Posterior cingulate gyrus (tissue), 11 donors: ENCODE data around the gene BTLA.
"Not testable (repeated sequence)": the region's sequence is repeated elsewhere in the genome, so short reads cannot be mapped to it uniquely, and the experiment has no call there.

Experiments used
- DNase-seq, 10 donors: peaks; one replicate each; pipeline versions ENCODE4 v3.0.0 to v3.0.0-alpha.2; 2020 to 2021; ENCODE audit warnings: mixed read lengths in 3 of 10
- intact Hi-C: fragments of 100-400 bp; cut with DNase I; formaldehyde crosslinking; loops from one replicate; pipeline ENCODE4 v1.15.1; 2023

BTLA gene, protein sequence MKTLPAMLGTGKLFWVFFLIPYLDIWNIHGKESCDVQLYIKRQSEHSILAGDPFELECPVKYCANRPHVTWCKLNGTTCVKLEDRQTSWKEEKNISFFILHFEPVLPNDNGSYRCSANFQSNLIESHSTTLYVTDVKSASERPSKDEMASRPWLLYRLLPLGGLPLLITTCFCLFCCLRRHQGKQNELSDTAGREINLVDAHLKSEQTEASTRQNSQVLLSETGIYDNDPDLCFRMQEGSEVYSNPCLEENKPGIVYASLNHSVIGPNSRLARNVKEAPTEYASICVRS

DNA sequence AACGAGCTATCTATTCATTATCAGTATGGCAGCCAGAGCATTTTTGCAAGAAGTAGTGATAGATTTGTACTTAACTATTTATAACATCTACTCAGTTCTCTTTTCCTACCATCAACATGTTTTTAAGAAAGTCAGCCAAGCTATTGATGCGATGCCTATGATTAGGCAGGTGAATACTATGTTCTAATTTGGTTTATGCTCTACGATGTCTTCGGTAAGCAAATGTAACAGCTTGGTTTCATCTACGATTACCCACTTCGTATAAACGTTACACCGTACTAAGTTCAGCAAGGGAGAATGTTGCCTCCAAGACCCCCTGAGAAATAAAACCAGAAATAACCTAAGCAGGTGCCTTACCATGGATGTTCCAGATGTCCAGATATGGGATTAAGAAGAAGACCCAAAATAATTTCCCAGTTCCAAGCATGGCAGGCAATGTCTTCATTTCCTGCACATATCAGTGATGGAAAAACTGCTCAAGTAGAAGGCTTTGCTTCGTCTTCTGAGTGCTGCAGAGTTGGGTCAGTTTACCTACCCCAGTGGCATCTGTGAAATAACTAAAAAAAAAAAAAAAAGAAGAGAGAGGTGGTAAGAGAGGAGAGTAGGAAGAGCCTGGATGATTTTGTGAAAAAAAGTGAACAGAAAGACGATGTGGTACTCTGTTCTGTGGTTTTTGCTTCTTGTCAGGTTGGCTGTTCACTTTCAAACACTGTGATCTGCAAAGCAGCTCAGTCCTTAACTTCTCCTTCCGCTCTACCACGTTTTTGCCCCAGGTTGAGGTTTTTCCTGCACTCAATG, at the start of gene BTLA:
Gene BTLA (minus strand): TSS at position 559 of the 798 bp plus-strand sequence. CDS start 114 bp downstream, at position 445.
- intact Hi-C loops, result no loop called here

DNA sequence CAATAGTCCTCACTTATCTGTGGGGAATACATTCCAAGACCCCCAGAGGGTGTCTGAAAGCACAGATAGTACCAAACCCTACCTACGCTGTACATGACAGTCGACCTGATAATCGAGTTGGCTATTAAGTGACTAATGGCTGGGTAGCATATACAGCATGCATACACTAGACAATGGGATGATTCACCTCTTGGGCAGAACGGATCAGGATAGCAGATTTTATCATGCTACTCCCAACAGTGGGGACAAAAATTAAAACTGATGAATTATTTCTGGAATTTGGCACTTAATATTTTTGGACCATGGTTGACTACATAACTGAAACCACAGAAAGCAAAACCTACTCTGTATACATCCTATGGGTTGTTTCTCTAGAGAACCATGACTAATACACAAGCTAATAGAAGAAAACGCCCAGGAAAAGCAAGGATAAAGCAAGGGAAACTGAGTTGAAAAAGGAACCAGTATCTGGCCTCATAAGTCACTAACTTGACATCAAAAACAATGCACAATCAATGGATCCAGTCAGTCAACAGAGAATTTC, 47.0 kb upstream of the BTLA start:
- no peak for DNase-seq
- intact Hi-C loops, result no loop called here

More for the DNA sequence above, at the start of gene BTLA:
- DNase-seq, result no peak

DNA sequence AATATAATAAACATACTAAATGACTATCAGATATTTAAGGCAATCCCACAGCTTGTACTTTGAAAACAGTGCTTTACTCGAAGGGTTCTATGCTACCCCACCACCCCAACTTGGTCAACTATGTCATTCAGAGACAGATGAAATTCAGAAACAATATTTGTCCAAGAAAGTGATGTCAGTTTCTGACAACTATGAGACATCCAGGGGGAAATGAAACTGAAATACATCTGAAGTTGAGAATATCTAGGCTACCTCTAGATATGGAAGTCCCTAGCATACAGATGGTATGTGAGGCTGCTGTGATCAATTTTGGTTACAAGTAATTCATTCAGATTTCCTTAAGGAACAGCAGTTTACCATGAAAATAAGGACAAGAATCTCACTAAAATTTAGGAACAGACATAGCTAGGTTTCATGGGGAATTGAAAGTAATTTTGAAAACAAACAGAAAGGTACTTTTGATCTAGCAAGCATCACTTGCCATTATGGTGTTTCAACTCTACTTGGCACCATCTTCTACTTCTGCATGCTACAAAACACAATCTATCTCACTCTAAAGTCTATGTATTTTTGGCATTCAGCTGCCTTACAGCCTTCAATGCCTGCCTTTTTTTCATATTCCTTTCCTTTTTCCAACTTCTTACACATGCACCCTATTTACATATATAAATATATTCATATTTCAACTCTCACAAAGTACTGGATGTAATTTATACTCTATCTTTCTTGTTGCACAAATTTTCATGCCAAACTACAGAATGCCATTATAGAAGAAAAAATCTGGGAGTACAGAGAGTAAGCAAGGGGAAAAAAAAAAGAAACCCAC, 40.8 kb upstream of the BTLA start:
- DNase-seq, result no peak
- intact Hi-C loops, result no loop called here

DNA sequence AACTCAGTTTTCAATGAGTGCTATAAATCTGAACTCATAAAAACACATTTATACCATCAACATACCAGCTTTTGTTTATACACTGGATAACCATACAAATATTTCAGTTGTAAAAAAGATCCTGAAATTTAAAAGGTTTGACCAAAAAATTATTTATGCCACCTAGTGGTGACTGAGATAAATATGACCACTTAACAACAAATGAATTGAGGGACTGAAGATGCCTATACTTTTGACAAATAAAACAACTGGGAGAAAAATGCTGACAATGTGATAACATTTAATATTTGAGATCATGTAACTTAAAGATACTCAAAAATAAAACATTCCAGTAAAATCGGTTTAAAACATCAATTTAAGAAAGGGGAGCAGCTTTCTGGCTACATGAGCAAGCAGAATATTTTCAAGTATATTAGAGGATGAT, 32.1 kb upstream of the BTLA start:
- intact Hi-C loops, result loop anchor here (5.0 kb wide), 1 partner anchor 394 kb away; no protein-coding TSS in a partner anchor
- no peak for DNase-seq

DNA sequence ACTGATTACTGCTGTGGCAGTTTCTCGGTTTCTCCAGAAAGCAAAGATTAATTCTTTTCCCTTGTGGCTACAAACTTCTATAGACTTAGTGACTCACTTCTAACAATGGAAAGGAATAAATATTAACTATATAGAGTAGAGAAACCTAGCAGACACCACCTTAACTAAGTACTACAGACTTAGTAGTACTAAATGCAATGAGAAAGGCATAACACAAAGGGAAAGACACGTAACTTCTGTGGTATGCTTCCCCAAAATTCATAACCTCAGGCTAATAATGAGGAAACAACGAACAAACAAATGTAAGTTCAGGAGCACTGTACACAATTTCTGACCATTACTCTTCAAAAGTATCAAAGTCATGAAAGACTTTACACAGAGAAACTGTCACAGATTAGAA, 31.3 kb upstream of the BTLA start:
- intact Hi-C loops, result loop anchor here (5.0 kb wide), 1 partner anchor 393 kb away; no protein-coding TSS in a partner anchor
- no peak for DNase-seq

DNA sequence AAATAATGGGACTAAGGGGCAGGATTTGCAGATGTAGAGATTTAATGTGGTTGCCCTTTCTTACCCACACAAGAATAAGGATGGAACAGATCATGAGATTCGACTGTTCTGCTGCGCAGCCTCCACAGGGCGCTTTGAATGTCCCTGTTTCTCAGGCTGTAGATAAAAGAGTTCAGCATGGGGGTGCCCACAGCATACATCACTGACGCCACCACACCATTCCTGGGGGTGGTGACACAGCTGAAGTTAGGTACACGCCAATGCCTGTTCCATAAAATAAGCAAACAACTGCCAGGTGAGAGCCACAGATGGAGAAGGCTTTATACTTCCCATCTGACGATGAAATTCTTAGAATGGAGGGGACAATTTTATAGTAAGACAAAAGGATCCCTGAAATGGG, 24.9 kb upstream of the BTLA start:
- intact Hi-C loops, result not testable (repeated sequence)
- DNase-seq, result peak in 1 of 10 donors; percentile 69

DNA sequence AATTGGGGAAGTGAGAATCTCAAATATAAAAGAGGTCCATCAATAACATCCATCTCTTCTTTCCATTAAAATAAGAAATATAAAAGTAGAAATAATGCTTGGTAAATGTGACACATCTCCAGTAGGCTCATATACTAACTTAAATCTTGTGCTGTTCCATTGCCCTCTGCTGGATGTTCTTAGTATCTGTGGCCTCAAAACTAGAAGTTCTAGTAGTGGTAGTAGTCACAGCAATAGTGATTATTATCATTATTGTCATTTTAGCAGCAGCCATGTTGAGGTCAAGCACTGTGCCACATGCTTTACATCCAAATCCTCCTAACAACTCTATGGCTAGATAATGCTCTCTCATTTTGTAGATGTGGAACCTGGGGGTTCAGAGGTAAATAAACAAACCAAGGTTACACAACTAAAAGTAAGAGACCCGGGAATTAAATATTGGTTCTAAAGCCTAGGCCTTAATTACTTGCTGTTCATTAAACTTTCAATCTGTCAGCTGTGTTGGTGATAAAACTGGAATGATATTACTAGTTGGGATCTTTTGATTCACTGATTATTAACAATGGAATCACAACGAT, 20.2 kb upstream of the BTLA start:
- intact Hi-C loops, result loop anchor here (1.0 to 5.0 kb wide), 3 partner anchors 192 to 382 kb away; no protein-coding TSS in a partner anchor
- DNase-seq, result peak in 1 of 10 donors; percentile 26

DNA sequence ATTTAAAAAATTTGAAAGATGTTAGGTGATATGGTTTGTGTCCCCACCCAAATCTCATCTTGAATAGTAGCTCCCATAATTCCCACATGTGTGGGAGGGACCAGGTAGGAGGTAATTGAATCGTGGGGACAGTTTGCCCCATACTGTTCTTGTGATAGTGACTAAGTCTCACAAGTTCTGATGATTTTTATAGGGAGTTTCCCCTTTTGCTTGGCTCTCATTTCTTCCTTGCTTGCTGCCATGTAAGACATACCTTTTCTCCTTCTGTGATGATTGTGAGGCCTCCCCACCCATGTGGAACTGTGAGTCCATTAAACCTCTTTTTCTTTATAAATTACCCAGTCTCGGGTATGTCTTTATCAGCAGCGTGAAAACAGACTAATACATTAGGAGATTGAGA, 19.7 kb upstream of the BTLA start:
- intact Hi-C loops, result loop anchor here (1.0 to 5.0 kb wide), 3 partner anchors 192 to 382 kb away; no protein-coding TSS in a partner anchor

DNA sequence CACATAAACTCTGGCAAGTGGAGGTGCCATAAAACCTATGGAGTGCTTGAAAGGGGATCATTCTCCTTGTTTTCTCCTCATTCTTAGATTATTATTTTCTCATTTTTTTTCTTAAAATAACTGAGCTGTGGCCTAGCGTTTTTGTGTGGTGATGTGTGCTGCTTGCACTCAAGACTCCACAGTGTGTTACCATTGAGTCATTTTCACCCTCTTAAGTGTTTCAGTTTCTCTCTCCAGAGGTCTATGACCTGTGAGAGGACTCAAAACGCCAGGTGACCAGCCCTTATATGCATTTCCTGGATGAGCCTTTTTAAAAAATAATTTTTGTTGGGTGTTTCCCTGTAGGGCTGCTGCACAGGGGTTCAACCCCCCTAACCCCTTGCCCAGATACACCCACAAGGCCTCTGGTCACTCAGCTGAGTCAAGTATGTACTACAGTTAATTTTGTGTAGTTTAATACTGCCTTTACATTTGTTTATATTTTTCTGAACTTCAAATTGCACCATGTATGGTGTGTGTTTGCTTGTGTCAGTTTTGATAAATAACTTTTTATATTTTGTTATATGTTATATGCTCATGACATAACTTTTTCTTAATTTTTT, 15.4 kb upstream of the BTLA start:
- no peak for DNase-seq
- intact Hi-C loops, result loop anchor here (5.0 kb wide), 1 partner anchor 377 kb away; no protein-coding TSS in a partner anchor

More for the DNA sequence above, 19.7 kb upstream of the BTLA start:
- DNase-seq, result not testable (repeated sequence)

DNA sequence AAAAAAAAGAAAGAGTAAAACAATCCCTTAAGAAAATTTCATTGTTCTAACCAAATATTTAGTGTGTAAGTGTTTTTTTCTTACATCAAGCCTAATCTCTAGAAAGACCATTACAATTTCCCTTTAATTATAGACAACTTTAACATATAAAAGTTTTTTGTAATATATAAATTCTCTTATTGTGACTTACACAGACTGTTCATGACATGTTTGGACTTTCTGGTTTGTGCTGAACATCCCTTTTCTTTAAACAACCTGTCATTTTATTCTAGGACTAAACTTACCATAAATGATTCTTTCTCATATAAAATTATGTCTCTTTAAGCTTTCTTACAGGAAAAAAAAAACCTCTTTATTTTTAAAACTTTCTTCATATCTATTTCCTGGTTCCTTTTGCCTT, 13.0 kb upstream of the BTLA start:
- DNase-seq, result no peak
- intact Hi-C loops, result no loop called here

DNA sequence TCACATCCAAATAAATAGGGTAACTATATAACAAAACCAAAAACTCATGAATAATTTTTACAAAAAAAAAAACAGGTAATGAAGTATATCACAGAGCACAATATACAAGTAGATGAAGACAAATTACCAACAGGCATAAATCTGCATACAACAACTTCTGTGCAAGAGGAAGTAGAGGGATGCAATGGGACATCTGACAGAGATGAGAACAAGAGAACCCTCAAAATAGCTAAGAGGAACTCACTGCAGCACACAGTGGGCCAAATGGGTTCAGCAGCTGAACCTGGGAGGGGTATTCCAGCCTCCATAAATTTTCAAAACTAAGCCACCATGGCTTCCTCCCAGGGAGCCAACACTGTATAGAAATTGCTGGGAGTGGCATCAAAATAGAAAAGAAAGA, 9.6 kb upstream of the BTLA start:
- no peak for DNase-seq
- intact Hi-C loops, result no loop called here

DNA sequence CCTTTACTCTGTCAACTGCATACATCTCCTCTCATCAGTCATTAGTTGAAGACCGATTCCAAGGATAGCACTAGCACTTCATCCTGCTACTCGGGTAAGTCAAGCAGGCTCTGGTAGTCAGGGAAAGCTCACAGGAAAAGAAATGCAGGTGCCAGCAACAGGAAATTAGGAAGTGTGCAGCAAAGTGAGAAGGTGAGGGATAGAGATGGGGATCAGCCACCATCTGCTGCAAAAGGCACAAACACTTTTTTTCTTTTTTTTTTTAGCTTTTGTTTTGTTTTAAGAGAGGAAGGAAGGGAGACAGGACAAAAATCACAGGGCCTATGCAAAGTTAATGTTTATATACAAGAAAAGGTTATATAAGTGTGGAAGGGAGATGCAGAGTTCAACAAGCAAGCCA, 9.0 kb upstream of the BTLA start:
- intact Hi-C loops, result no loop called here
- no peak for DNase-seq

DNA sequence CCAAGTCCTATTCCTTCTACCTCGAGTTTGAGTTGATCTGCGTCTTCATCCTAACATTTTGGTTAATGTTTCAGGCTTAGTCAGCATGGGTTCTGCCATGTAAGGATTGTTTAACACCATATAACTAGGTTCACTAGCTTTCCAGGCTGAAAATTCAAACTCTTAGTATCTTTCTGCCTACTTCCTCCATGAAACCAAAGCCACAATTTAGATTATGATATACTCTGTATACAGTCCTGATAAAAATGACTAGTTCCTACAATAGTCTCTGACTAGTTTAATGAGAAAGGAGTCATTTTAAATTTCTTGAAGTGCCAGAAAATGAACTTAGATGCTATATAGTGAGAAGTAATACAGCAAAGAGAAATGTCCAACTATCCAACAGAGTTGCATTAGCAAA, 6.6 kb upstream of the BTLA start:
- no peak for DNase-seq
- intact Hi-C loops, result no loop called here

DNA sequence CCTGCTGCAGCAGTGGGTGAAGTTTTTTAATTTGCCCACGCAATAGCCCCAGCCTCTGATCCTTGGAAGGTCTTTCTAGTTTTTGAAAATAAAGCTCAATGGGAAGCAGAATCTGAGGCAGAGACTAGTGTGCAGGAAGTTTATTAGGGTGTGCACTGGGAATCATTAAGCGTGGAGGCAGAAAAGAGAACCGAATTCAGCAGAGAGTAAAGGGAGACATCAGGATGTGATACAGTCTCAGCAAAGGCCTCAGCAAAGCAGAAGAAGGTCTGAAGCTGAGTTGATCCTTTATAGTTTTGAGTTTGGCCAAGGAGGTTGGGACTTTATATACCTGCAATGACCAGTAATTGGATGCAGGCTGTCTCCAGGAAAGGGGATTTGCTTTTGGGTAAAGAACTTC, 4.9 kb upstream of the BTLA start:
- intact Hi-C loops, result no loop called here

DNA sequence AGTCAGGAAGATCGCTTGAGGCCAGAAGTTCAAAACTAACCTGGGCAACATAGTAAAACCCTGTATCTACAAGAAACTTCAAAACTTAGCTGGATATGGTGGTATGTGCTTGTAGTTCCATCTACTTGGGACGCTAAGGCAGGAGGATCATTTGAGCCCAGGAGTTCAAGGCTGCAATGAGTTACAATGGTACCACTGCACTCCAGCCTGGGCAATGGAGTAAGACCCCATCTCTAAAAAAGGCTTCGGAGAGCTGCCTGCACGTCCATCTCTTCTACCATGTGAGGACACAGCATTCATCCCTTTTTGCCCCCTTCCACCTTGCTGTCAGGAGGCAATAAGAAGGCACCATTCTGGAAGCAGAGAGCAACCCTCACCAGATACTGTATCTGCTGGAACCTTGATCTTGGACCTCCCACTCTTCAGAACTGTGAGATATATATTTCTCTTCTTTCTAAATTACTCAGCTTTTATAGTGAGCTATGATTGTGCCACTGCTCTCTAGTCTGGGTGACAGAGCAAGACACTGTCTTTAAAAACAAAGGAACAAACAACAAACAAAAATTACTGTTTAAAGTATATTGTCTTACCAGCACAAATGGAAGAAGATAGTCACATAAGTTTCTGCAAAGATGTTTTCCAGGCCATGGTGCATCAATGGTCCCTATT, 4.2 kb upstream of the BTLA start:
- DNase-seq, result no peak
- intact Hi-C loops, result no loop called here

More for the DNA sequence above, 4.9 kb upstream of the BTLA start:
- no peak for DNase-seq

DNA sequence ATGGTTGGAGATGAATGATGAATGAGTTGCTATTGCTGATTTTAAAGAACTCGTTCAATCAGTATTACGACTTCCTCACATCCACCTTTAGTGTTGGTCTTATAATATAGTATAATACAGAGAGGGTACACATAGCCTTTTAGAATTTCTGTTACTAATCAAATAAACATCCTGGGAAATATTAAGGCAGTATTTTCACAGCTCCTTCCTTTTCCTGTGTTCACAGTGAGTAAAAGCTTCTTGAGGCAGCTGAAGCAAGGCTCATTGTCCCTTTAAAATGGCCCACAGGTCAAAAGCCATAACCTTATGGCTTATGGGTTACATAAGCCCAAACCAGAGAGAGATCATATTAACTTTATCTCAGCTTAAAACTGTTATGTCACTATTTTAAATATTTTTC, 1.3 kb upstream of the BTLA start:
- intact Hi-C loops, result no loop called here
- DNase-seq, result no peak

DNA sequence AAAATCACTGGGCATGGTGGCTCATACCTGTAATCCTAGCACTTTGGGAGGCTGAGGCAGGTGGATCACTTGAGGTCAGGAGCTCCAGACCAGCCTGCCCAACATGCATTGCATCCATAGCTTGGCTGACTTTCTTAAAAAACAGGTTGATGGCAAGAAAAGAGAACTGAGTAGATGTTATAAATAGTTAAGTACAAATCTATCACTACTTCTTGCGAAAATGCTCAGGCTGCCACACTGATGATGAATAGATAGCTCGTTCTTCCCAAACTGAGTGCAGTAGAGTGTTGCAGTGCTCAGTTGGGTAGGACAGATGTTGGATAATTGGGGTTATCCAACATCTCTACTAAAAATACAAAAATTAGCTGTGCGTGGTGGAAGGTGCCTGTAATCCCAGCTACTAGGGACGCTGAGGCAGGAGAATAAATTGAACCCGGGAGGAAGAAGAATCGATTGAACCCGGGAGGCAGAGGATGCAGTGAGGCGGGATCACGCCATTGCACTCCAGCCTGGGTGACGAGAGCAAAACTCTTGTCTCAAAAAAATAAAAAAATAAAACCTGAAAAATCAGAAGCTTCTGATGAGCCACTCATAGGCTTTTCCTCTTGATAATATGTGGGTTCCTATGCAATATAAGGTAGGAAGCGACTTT, 1.2 kb downstream of the BTLA start:
- intact Hi-C loops, result no loop called here
- DNase-seq, result peak in 1 of 10 donors; percentile 40

DNA sequence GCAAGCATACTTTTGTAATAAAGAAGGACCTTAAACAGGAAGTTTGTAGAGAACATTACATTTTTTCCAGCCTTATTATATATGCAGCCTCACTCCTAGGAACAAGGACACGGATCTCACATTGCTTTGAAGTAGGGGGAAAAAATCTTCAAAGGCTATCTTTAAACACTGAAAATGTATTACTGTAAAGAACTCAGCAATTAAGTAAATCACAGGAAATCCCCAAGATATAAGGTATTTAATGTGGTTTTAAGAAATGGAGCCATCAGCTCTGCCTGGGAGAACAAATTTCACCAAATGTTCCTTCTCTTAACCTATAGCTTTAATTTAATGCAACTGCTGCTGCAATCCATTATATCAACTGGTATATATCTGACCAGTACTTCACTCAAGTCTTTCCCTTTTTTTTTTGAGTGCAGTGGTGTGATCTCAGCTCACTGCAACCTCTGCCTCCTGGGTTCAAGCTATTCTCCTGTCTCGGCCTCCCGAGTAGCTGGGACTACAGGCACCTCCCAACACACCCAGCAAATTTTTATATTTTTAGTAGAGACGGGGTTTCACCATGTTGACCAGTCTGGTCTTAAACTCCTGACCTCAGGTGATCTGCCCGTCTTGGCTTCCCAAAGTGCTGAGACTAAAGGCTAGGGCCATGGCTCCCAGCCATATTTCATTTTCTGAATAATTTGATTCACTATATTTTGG, 2.8 kb downstream of the BTLA start:
- intact Hi-C loops, result no loop called here
- DNase-seq, result no peak
